Kidney (tissue), 14 donors: ENCODE results near the gene U2AF2. TPM values are rescaled to one million over a fixed set of nuclear protein-coding genes. Genes with fewer than 3 reads are reported as not detected.

Experiments used
- DNase-seq, 5 donors: peaks; one replicate each; pipeline ENCODE4 v3.0.0-alpha.2; 2013 to 2020
- FAIRE-seq: peaks from 2 replicates; lab custom pipeline; 2012; peaks lifted over from hg19 to GRCh38; lab: Jason Lieb, UNC
- H3K27ac ChIP-seq, 2 donors: one replicate each; pipeline ENCODE4 v1.7.0; 2013; ENCODE audit warnings: low read depth in 2 of 2, low read length in 2 of 2, inconsistent platforms in 1 of 2
- H3K27me3 ChIP-seq: one replicate; pipeline ENCODE4 v1.7.1; 2013; ENCODE audit warnings: low read length, inconsistent platforms; ENCODE audit not compliant: control insufficient read depth, insufficient read depth
- H3K36me3 ChIP-seq, 3 donors: one replicate each; pipeline versions ENCODE4 v1.7.0 to v1.7.1; 2013; ENCODE audit warnings: low read length in 3 of 3, control low read depth in 1 of 3, inconsistent platforms in 1 of 3; ENCODE audit not compliant: insufficient read depth in 3 of 3, control insufficient read depth in 2 of 3
- H3K4me1 ChIP-seq, 3 donors: one replicate each; pipeline versions ENCODE4 v1.7.0 to v1.7.1; 2013; ENCODE audit warnings: low read length in 3 of 3, inconsistent platforms in 1 of 3, low read depth in 1 of 3; ENCODE audit not compliant: control insufficient read depth in 2 of 3, insufficient read depth in 2 of 3
- H3K4me3 ChIP-seq, 3 donors: one replicate each; pipeline versions ENCODE4 v1.7.0 to v1.8.1; 2013; ENCODE audit warnings: low read length in 3 of 3, control low read depth in 1 of 3, inconsistent platforms in 1 of 3
- H3K9ac ChIP-seq, 3 donors: one replicate each; pipeline versions ENCODE4 v1.7.0 to v1.7.1; 2013; ENCODE audit warnings: low read length in 3 of 3, control low read depth in 1 of 3, inconsistent platforms in 1 of 3
- H3K9me3 ChIP-seq, 3 donors: one replicate each; pipeline versions ENCODE4 v1.7.0 to v1.7.1; 2013; ENCODE audit warnings: low read length in 3 of 3, control low read depth in 1 of 3, inconsistent platforms in 1 of 3; ENCODE audit not compliant: control insufficient read depth in 2 of 3, insufficient read depth in 1 of 3
- CTCF ChIP-seq: IDR thresholded peaks from 3 replicates; pipeline ENCODE4 v1.5.1; 2012; ENCODE audit warnings: mild to moderate bottlenecking, moderate library complexity, borderline replicate concordance; ENCODE audit not compliant: insufficient read depth; ENCODE audit errors: extremely low read depth
- intact Hi-C: fragments of 100-400 bp; cut with DNase I; formaldehyde crosslinking; loops from one replicate; pipeline ENCODE4 v1.11.1; 2022
- polyA plus RNA-seq: library from polyadenylated mRNA; stranded (reverse); fragments of 350-450 nt; fragmentation: Illumina TruSeq; extraction: RNeasy Lipid Tissue Mini Kit (QIAGEN cat#74804); gene quantifications from one replicate; pipeline ENCODE4 v1.2.3, GENCODE V29; 2014; ENCODE audit warnings: low read depth, low replicate concordance; ENCODE audit not compliant: insufficient read depth
- total RNA-seq: library from RNA; stranded (reverse); fragmentation: NEBNext Ultra II Directional; extraction: Animal tissue kit (Norgen Biotek cat#: 25700); gene quantifications from one replicate; pipeline ENCODE4 v1.2.1, GENCODE V29; 2021
- donor health status: control.
- donor health status: control.
- donor health status: control.
- donor health status: control.
- donor health status: control.
- donor health status: DM: yes; HTN: yes; CAD: no.
- donor health status: Normal renal cell carcinoma (clear cell type).

Gene U2AF2
- total and polyA plus RNA-seq, 2 donors from 2014 or later, result 54.8 to 161 TPM

- Histone ChIP-seq H3K27me3 (no peaks in the 10 kb centered on the region), H3K27ac (no peak overlapping the region), H3K9ac (no peak overlapping the region), H3K9me3 (no peaks in the 10 kb centered on the region), H3K36me3 (peaks cover 0 to 34% (median 18%) of the 10 kb centered on the region in 3 donors), H3K4me3 (no peak overlapping the region), H3K4me1 (peaks cover 0 to 65% (median 40%) of the 10 kb centered on the region in 3 donors)
- FAIRE-seq (no peak), DNase-seq (peak in 1 of 5 donors; percentile 74)
- intact Hi-C loops, result no loop called here
- TF ChIP-seq CTCF, result no peak
These were observed 32.7 kb downstream of the U2AF2 start for GRCh38 chr19:55687281-55688201.

GRCh38 chr19:55688422-55689218 is 33.8 kb downstream of the U2AF2 start:
- no peak for FAIRE-seq
- TF ChIP-seq CTCF, result no peak
- H3K9ac ChIP-seq, result peak overlapping the region in 1 of 3 donors; percentile 19
- H3K4me3 ChIP-seq, result no peak overlapping the region
- peak; percentile 52 to 85 (median 80) for DNase-seq
- H3K36me3 ChIP-seq, result peaks cover 0 to 41% (median 22%) of the 10 kb centered on the region in 3 donors
- no peaks in the 10 kb centered on the region for H3K27me3 ChIP-seq
- intact Hi-C loops, result no loop called here
- no peaks in the 10 kb centered on the region for H3K9me3 ChIP-seq
- H3K27ac ChIP-seq, result no peak overlapping the region
- peaks cover 0 to 63% (median 33%) of the 10 kb centered on the region in 3 donors for H3K4me1 ChIP-seq

GRCh38 chr19:55689411-55690108 is 34.7 kb downstream of the U2AF2 start:
- peak overlapping the region in 1 of 3 donors; percentile 19 for H3K9ac ChIP-seq
- H3K27ac ChIP-seq, result peak overlapping the region in 1 of 2 donors; percentile 41
- H3K9me3 ChIP-seq, result no peaks in the 10 kb centered on the region
- H3K4me3 ChIP-seq, result no peak overlapping the region
- H3K27me3 ChIP-seq, result no peaks in the 10 kb centered on the region
- intact Hi-C loops, result no loop called here
- H3K4me1 ChIP-seq, result peaks cover 0 to 56% (median 25%) of the 10 kb centered on the region in 3 donors
- TF ChIP-seq CTCF, result no peak
- H3K36me3 ChIP-seq, result peaks cover 0 to 48% (median 22%) of the 10 kb centered on the region in 3 donors
- peak in 1 of 5 donors; percentile 60 for DNase-seq
- FAIRE-seq, result no peak
